ENCODE results near the gene IER5.

GRCh38 chr1:181136738-181137122, 48.2 kb downstream of the IER5 start:
- TF ChIP-seq, protein P1, sequence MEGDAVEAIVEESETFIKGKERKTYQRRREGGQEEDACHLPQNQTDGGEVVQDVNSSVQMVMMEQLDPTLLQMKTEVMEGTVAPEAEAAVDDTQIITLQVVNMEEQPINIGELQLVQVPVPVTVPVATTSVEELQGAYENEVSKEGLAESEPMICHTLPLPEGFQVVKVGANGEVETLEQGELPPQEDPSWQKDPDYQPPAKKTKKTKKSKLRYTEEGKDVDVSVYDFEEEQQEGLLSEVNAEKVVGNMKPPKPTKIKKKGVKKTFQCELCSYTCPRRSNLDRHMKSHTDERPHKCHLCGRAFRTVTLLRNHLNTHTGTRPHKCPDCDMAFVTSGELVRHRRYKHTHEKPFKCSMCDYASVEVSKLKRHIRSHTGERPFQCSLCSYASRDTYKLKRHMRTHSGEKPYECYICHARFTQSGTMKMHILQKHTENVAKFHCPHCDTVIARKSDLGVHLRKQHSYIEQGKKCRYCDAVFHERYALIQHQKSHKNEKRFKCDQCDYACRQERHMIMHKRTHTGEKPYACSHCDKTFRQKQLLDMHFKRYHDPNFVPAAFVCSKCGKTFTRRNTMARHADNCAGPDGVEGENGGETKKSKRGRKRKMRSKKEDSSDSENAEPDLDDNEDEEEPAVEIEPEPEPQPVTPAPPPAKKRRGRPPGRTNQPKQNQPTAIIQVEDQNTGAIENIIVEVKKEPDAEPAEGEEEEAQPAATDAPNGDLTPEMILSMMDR (IDR thresholded peaks at IDR 0.05), result no peak
- TF ChIP-seq, protein P2, sequence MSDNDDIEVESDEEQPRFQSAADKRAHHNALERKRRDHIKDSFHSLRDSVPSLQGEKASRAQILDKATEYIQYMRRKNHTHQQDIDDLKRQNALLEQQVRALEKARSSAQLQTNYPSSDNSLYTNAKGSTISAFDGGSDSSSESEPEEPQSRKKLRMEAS (IDR thresholded peaks at IDR 0.05; ENCODE audit: low read depth), result no peak
- TF ChIP-seq POLR2AphosphoS5 (IDR thresholded peaks at IDR 0.05; ENCODE audit: low read depth, low read length), result no peak
- no peak for TF ChIP-seq TAF1 (IDR thresholded peaks at IDR 0.05; ENCODE audit: borderline replicate concordance, low read depth, low read length)
- no peak for TF ChIP-seq YY1 (IDR thresholded peaks at IDR 0.05; ENCODE audit: low read depth)
- TF ChIP-seq FOXM1 (IDR thresholded peaks at IDR 0.05; ENCODE audit: low read depth), result no peak
- TF ChIP-seq GATA2 (CRISPR knock-in tag; IDR thresholded peaks at IDR 0.05), result no peak
- TF ChIP-seq FOXJ3 (CRISPR knock-in tag; IDR thresholded peaks at IDR 0.05), result no peak
- TF ChIP-seq EP300 (IDR thresholded peaks at IDR 0.05; ENCODE audit: borderline replicate concordance in 1 of 2, low read depth in 1 of 2, low read length in 1 of 2), result no peak
- TF ChIP-seq, protein P3, sequence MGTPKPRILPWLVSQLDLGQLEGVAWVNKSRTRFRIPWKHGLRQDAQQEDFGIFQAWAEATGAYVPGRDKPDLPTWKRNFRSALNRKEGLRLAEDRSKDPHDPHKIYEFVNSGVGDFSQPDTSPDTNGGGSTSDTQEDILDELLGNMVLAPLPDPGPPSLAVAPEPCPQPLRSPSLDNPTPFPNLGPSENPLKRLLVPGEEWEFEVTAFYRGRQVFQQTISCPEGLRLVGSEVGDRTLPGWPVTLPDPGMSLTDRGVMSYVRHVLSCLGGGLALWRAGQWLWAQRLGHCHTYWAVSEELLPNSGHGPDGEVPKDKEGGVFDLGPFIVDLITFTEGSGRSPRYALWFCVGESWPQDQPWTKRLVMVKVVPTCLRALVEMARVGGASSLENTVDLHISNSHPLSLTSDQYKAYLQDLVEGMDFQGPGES (IDR thresholded peaks at IDR 0.05; ENCODE audit: low read depth, low read length), result no peak
- no peak for TF ChIP-seq USF2 (IDR thresholded peaks at IDR 0.05; ENCODE audit: borderline replicate concordance, low read depth, low read length)
- TF ChIP-seq RXRA (IDR thresholded peaks at IDR 0.05; ENCODE audit: borderline replicate concordance, low read depth), result no peak
- TF ChIP-seq REST (IDR thresholded peaks at IDR 0.05; ENCODE audit: low read depth, low read length), result no peak
